NCI-H146 (cell line): ENCODE data around the gene B4GALT2.

ENCODE experiments used
- DNase-seq: peaks from one replicate; lab custom pipeline; 2025; lab: John Stamatoyannopoulos, UW

Gene B4GALT2

GRCh38 chr1:44029911-44030604 lies 51.0 kb downstream of the B4GALT2 start:
- peak; percentile 80 for DNase-seq

- peak; percentile 57 for DNase-seq
These were observed 51.7 kb downstream of the B4GALT2 start for GRCh38 chr1:44030605-44031251.

GRCh38 chr1:44031252-44032169 lies 52.5 kb downstream of the B4GALT2 start, which contains the start of gene SLC6A9:
SLC6A9 (minus strand) TSS chr1:44031462; CDS start chr1:44024277, 7,185 bp downstream.
- DNase-seq, result peak; percentile 28

- DNase-seq, result no peak
These were observed 53.3 kb downstream of the B4GALT2 start for GRCh38 chr1:44032170-44032790.

- DNase-seq, result no peak
These were observed 54.1 kb downstream of the B4GALT2 start for GRCh38 chr1:44033041-44033575.

GRCh38 chr1:44033756-44034155 lies 54.7 kb downstream of the B4GALT2 start:
- DNase-seq, result no peak

GRCh38 chr1:44034423-44034822 lies 55.4 kb downstream of the B4GALT2 start:
- DNase-seq, result no peak

- no peak for DNase-seq
These were observed 56.1 kb downstream of the B4GALT2 start for GRCh38 chr1:44034976-44035716.

- DNase-seq, result no peak
These were observed 56.9 kb downstream of the B4GALT2 start for GRCh38 chr1:44035726-44036408.

GRCh38 chr1:44036409-44037139 lies 57.6 kb downstream of the B4GALT2 start:
- DNase-seq, result peak; percentile 41

- no peak for DNase-seq
These were observed 58.1 kb downstream of the B4GALT2 start for GRCh38 chr1:44037154-44037553.

GRCh38 chr1:44038876-44039657 lies 60.1 kb downstream of the B4GALT2 start:
- no peak for DNase-seq

GRCh38 chr1:44040418-44040817 lies 61.4 kb downstream of the B4GALT2 start:
- no peak for DNase-seq
